Endothelial cell (in vitro differentiated cells): ENCODE measurements around the gene ARHGAP6. TPM values are rescaled to one million over a fixed set of nuclear protein-coding genes. Genes with fewer than 3 reads are reported as not detected.
"Not testable (repeated sequence)": the region's sequence is repeated elsewhere in the genome, so short reads cannot be mapped to it uniquely, and the experiment has no call there.

Experiments used
- DNase-seq: peaks from one replicate; pipeline ENCODE4 v3.0.0; 2021; ENCODE audit warnings: low spot score
- H3K27ac Mint-ChIP-seq: one replicate; pipeline ENCODE4 v1.8.0; 2021; ENCODE audit warnings: mixed read lengths, inconsistent platforms; ENCODE audit not compliant: unreplicated experiment
- H3K27me3 Mint-ChIP-seq: one replicate; pipeline ENCODE4 v1.8.0; 2021; ENCODE audit warnings: mild to moderate bottlenecking, moderate library complexity, mixed read lengths, inconsistent platforms; ENCODE audit not compliant: unreplicated experiment
- H3K36me3 Mint-ChIP-seq: one replicate; pipeline ENCODE4 v1.8.0; 2021; ENCODE audit warnings: mild to moderate bottlenecking, low read depth, mixed read lengths, inconsistent platforms; ENCODE audit not compliant: unreplicated experiment
- H3K4me1 Mint-ChIP-seq: one replicate; pipeline ENCODE4 v1.8.0; 2021; ENCODE audit warnings: mild to moderate bottlenecking, mixed read lengths, inconsistent platforms; ENCODE audit not compliant: unreplicated experiment
- H3K4me3 Mint-ChIP-seq: one replicate; pipeline ENCODE4 v1.8.0; 2021; ENCODE audit warnings: mild to moderate bottlenecking, mixed read lengths, inconsistent platforms; ENCODE audit not compliant: unreplicated experiment
- H3K9me3 Mint-ChIP-seq: one replicate; pipeline ENCODE4 v1.8.0; 2021; ENCODE audit warnings: mixed read lengths, inconsistent platforms; ENCODE audit not compliant: unreplicated experiment
- total RNA-seq: library from RNA; stranded (reverse); fragmentation: NEBNext Ultra II Directional; extraction: Animal tissue kit (Norgen Biotek cat#: 25700); gene quantifications from one replicate; pipeline ENCODE4 v1.2.1, GENCODE V29; 2021; ENCODE audit not compliant: unreplicated experiment
- TF ChIP-seq, protein P1 (sequence below): fragments of 200-600 bp; sonication (generic); IDR thresholded peaks from one replicate; pipeline ENCODE4 v1.5.0; 2021; ENCODE audit warnings: antibody characterized with exemption; ENCODE audit not compliant: unreplicated experiment

The ARHGAP6 gene
- total RNA-seq, 1 donor from 2014 or later, result 4.1 TPM

DNA sequence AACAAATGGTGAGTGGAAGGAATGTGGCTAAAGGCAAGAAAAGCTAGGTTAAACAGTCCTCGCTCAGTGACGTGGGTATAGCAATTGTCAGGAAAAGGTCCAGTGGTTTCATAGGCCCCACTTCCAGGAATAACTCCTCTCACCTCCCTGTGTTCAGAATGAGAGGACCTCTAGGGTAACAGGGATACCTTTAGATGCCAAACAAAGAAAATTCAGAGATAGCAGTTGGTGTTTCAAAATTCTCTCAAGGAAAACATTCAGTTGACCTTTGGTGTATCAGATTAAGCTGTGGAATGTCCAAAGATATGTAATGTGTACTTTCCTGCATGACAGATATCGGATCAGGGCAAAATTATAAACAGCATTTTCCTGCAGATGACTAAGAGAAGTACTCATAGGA lies 155.9 kb downstream of the ARHGAP6 start:
- Mint-ChIP-seq H3K4me3 (no peak overlapping the region), H3K9me3 (no peaks in the 10 kb centered on the region)

GRCh38 chrX:11504234-11504633 lies 161.5 kb downstream of the ARHGAP6 start:
- Mint-ChIP-seq H3K27ac (no peak overlapping the region), H3K27me3 (no peaks in the 10 kb centered on the region), H3K9me3 (no peaks in the 10 kb centered on the region), H3K4me1 (no peaks in the 10 kb centered on the region), H3K36me3 (no peaks in the 10 kb centered on the region), H3K4me3 (no peak overlapping the region)
- no peak for DNase-seq
- TF ChIP-seq, protein P1, sequence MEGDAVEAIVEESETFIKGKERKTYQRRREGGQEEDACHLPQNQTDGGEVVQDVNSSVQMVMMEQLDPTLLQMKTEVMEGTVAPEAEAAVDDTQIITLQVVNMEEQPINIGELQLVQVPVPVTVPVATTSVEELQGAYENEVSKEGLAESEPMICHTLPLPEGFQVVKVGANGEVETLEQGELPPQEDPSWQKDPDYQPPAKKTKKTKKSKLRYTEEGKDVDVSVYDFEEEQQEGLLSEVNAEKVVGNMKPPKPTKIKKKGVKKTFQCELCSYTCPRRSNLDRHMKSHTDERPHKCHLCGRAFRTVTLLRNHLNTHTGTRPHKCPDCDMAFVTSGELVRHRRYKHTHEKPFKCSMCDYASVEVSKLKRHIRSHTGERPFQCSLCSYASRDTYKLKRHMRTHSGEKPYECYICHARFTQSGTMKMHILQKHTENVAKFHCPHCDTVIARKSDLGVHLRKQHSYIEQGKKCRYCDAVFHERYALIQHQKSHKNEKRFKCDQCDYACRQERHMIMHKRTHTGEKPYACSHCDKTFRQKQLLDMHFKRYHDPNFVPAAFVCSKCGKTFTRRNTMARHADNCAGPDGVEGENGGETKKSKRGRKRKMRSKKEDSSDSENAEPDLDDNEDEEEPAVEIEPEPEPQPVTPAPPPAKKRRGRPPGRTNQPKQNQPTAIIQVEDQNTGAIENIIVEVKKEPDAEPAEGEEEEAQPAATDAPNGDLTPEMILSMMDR, result no peak

More for the DNA sequence above, 155.9 kb downstream of the ARHGAP6 start:
- Mint-ChIP-seq H3K4me1 (no peaks in the 10 kb centered on the region), H3K36me3 (no peaks in the 10 kb centered on the region), H3K27ac (no peak overlapping the region), H3K27me3 (no peaks in the 10 kb centered on the region)
- no peak for DNase-seq
- TF ChIP-seq, protein P1, result no peak

GRCh38 chrX:11499076-11500044 lies 166.4 kb downstream of the ARHGAP6 start:
- no peak for DNase-seq
- Mint-ChIP-seq H3K9me3 (no peaks in the 10 kb centered on the region), H3K4me1 (no peaks in the 10 kb centered on the region), H3K27me3 (no peaks in the 10 kb centered on the region), H3K27ac (no peak overlapping the region), H3K36me3 (no peaks in the 10 kb centered on the region), H3K4me3 (no peak overlapping the region)
- TF ChIP-seq, protein P1, result no peak

- H3K9me3 Mint-ChIP-seq, DNase-seq, H3K4me3 Mint-ChIP-seq, H3K36me3 Mint-ChIP-seq, H3K4me1 Mint-ChIP-seq, H3K27me3 Mint-ChIP-seq, H3K27ac Mint-ChIP-seq: not testable (repeated sequence)
Measured at GRCh38 chrX:11491375-11491774, 174.3 kb downstream of the ARHGAP6 start.

GRCh38 chrX:11484290-11484689 lies 181.4 kb downstream of the ARHGAP6 start:
- no peak overlapping the region for H3K27ac Mint-ChIP-seq
- TF ChIP-seq, protein P1, result no peak
- no peaks in the 10 kb centered on the region for H3K36me3 Mint-ChIP-seq
- no peak overlapping the region for H3K4me3 Mint-ChIP-seq
- peaks cover 30% of the 10 kb centered on the region for H3K4me1 Mint-ChIP-seq
- no peak for DNase-seq
- H3K9me3 Mint-ChIP-seq, result no peaks in the 10 kb centered on the region
- H3K27me3 Mint-ChIP-seq, result peaks cover 2% of the 10 kb centered on the region
